ENCODE measurements around the gene ARHGEF28.
A peak's percentile ranks its signal among the peaks of the same experiment; 100 is the strongest.

Gene ARHGEF28

DNA sequence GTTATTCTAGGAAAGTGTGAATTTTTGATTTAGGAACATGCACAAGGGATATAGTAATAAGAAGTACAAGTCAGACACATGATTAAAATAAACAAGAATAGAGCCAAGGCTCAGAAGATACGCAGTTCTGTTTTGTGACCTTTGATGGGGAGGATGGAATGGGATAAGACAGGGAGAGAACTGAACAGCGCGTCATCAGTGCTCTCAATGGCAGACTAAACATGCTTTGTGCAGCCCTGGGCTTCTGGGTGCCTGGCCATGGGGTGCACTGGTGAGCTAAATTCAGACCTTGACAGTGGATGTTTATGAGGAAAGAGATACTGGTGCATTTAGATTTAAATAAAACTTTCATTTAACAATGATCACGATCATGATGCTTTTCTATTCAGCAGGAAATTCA lies 309.7 kb downstream of the ARHGEF28 start:
- no peak overlapping the region for H3K4me3 ChIP-seq (ENCODE audit: low read depth, low read length)
- no peak for DNase-seq (ENCODE audit: low read depth, low spot score)
- ChIA-PET POLR2A (no interaction called here), CTCF (no interaction called here)
- TF ChIP-seq, protein P1, sequence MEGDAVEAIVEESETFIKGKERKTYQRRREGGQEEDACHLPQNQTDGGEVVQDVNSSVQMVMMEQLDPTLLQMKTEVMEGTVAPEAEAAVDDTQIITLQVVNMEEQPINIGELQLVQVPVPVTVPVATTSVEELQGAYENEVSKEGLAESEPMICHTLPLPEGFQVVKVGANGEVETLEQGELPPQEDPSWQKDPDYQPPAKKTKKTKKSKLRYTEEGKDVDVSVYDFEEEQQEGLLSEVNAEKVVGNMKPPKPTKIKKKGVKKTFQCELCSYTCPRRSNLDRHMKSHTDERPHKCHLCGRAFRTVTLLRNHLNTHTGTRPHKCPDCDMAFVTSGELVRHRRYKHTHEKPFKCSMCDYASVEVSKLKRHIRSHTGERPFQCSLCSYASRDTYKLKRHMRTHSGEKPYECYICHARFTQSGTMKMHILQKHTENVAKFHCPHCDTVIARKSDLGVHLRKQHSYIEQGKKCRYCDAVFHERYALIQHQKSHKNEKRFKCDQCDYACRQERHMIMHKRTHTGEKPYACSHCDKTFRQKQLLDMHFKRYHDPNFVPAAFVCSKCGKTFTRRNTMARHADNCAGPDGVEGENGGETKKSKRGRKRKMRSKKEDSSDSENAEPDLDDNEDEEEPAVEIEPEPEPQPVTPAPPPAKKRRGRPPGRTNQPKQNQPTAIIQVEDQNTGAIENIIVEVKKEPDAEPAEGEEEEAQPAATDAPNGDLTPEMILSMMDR (IDR thresholded peaks at IDR 0.05; ENCODE audit: insufficient read depth, low read length, missing control alignments), result no peak

DNA sequence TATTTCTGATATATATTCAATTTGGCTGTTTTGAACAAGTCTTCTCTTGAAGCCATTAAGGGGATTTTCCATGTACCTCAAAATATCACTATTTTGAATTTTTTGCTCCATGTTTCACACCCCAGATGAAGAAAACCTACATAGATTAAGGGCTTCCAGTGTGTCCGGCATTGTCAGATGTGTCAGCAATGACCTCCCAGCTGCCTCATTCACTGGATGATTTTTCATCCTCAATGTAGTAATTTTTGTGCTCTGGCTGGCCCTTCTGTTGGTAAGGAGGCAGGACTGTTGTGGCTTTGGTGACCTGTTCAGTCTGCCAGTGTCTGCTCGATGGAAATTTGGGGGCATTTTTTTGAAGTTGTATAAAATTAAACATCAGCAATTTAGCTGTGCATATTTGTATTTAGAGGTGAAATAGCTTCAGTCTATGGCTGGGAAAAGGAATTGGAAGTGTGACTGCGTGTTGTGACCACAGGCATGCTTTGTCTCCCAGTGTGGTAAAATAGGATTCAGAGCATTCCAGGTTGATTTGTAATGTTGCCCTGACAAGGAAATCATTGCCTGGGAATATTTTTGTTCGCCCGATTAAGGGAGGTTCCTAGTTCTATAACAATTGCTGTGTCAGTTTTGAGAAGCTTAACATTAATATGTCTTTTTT lies 312.4 kb downstream of the ARHGEF28 start:
- CTCF ChIA-PET, result interaction anchor here (0.6 to 0.9 kb wide), 2 partner anchors 11 to 716 kb away, joined by 3 to 5 read pairs; no protein-coding TSS in a partner anchor
- no peak overlapping the region; the same call in 1 of the 2 replicates for H3K4me3 ChIP-seq (ENCODE audit: low read depth, low read length)
- TF ChIP-seq, protein P1 (IDR thresholded peaks at IDR 0.05; ENCODE audit: insufficient read depth, low read length, missing control alignments), result no peak
- POLR2A ChIA-PET, result interaction anchor here (0.6 to 1.1 kb wide), 4 partner anchors 9 to 704 kb away, joined by 3 to 5 read pairs (median 4); partner anchors contain the start of gene ENC1
- DNase-seq (ENCODE audit: low read depth, low spot score), result peak; percentile 90

DNA sequence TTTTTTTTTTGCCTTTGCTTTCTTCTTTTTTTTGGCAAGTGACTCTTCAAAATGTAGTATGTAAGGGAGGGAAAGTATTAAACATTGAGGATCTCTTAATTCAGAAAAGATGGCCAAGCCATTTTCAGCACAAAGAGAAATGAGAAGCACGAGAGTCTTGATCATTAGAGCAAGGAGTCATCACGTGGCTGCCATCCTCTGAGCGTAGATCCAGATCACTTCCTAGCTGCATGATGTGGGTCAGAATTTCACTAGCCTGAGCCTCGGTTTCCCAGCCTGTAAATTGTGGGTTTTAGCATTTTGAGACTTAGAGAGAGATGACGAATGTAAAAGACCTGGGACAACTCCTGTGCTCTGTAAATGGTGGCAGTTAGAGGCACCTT lies 312.9 kb downstream of the ARHGEF28 start:
- CTCF ChIA-PET, result interaction anchor here (0.6 to 0.9 kb wide), 2 partner anchors 12 to 715 kb away, joined by 3 to 5 read pairs; no protein-coding TSS in a partner anchor
- POLR2A ChIA-PET, result interaction anchor here (0.6 to 1.1 kb wide), 4 partner anchors 9 to 704 kb away, joined by 3 to 5 read pairs (median 4); partner anchors contain the start of gene ENC1
- no peak for DNase-seq (ENCODE audit: low read depth, low spot score)
- H3K4me3 ChIP-seq (ENCODE audit: low read depth, low read length), result no peak overlapping the region
- TF ChIP-seq, protein P1 (IDR thresholded peaks at IDR 0.05; ENCODE audit: insufficient read depth, low read length, missing control alignments), result no peak

DNA sequence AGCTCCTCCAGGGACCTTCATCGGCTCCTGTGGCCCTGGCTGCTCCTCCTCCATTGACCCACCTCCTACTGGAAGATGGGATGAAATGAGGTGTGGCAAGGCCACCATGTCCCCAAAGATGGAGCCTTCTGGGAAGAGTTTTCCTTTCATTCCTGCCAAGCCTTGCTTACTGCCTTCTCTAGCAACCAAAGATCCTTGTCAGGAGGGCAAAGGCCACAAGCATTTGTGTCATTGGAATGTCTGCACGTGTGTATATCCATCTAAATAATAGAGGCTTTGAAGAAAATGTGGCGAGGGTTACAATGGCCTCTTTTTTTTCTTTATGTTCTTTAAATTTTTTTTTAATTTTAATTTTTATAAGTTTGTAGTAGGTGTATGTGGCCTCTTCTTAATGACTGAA lies 313.6 kb downstream of the ARHGEF28 start:
- no peak overlapping the region for H3K4me3 ChIP-seq (ENCODE audit: low read depth, low read length)
- ChIA-PET CTCF (no interaction called here), POLR2A (interaction anchor here (0.6 to 1.1 kb wide), 2 partner anchors 113 to 703 kb away, joined by 3 to 4 read pairs; no protein-coding TSS in a partner anchor)
- TF ChIP-seq, protein P1 (IDR thresholded peaks at IDR 0.05; ENCODE audit: insufficient read depth, low read length, missing control alignments), result no peak
- DNase-seq (ENCODE audit: low read depth, low spot score), result no peak

DNA sequence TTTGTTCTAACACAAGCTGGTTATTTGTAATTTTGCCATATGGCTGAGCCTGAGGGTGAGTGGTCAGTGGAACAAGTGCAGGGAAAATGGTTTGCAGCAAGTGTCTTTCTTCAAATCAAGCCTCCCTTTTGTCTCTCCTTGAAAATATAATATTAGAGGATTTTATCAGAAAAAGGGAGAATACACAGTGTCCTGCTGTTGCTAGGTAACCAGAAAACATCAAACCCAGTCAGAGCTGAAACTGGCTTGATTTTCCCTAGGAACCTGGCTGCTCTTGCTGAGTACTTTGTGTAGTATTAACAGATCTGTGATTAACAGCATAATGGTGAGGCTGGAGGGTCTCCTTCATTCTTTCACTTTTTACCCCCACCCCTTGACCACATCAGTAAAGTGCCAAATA lies 314.0 kb downstream of the ARHGEF28 start:
- no peak overlapping the region for H3K4me3 ChIP-seq (ENCODE audit: low read depth, low read length)
- POLR2A ChIA-PET, result no interaction called here
- CTCF ChIA-PET, result interaction anchor here (0.6 kb wide), 1 partner anchor 37 kb away, joined by 3 read pairs; no protein-coding TSS in a partner anchor
- no peak for DNase-seq (ENCODE audit: low read depth, low spot score)
- TF ChIP-seq, protein P1 (IDR thresholded peaks at IDR 0.05; ENCODE audit: insufficient read depth, low read length, missing control alignments), result no peak

DNA sequence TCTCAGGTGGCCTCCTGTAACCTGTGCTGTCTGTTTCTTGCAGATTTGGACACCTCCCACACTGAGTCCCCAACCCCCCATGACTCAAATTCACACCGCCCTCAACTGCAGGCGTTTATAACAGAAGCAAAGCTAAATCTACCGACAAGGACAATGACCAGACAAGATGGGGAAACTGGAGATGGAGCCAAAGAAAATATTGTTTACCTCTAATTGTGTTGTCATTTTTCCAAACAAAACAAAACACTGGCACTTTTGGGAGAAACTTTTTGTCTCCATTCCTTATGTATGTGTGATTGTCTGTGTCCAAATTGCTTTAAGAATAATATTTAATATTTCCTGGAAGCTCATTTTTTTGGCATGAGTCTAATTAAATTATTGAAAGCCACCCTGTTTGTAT lies 314.8 kb downstream of the ARHGEF28 start:
- ChIA-PET CTCF (interaction anchor here (0.8 kb wide), 1 partner anchor 13 kb away, joined by 3 read pairs; no protein-coding TSS in a partner anchor), POLR2A (no interaction called here)
- TF ChIP-seq, protein P1 (IDR thresholded peaks at IDR 0.05; ENCODE audit: insufficient read depth, low read length, missing control alignments), result no peak
- no peak for DNase-seq (ENCODE audit: low read depth, low spot score)
- no peak overlapping the region for H3K4me3 ChIP-seq (ENCODE audit: low read depth, low read length)

Data from AG04449 (cell line).